Activated T-helper 17 cell treated with anti-CD3 and anti-CD28 coated beads, Interleukin-2, amount 50 U/mL, for 72 hours (primary cell): ENCODE measurements around the gene ADGRL4. TPM values are rescaled to one million over a fixed set of nuclear protein-coding genes. Genes with fewer than 3 reads are reported as not detected.
A peak's percentile ranks its signal among the peaks of the same experiment; 100 is the strongest.

Experiments used
- ATAC-seq: fragments of 150-1000 bp; cut with Tn5 transposase; replicated peaks from 2 replicates; pipeline ENCODE4 v1.10.0; 2021; ENCODE audit warnings: mild to moderate bottlenecking, moderate library complexity
- H3K27ac Mint-ChIP-seq: one replicate; pipeline ENCODE4 v1.8.0; 2022; ENCODE audit warnings: mixed read lengths
- H3K27me3 Mint-ChIP-seq: one replicate; pipeline ENCODE4 v1.8.0; 2022; ENCODE audit warnings: mixed read lengths
- H3K36me3 Mint-ChIP-seq: one replicate; pipeline ENCODE4 v1.8.0; 2022; ENCODE audit warnings: low read depth, mild to moderate bottlenecking, mixed read lengths
- H3K4me1 Mint-ChIP-seq: one replicate; pipeline ENCODE4 v1.8.0; 2022; ENCODE audit warnings: mixed read lengths
- H3K4me3 Mint-ChIP-seq: one replicate; pipeline ENCODE4 v1.8.0; 2022; ENCODE audit warnings: mild to moderate bottlenecking, mixed read lengths
- H3K9me3 Mint-ChIP-seq: one replicate; pipeline ENCODE4 v1.8.0; 2022; ENCODE audit warnings: mixed read lengths
- total RNA-seq, 2 donors: library from RNA; stranded (reverse); gene quantifications; one replicate each; pipeline ENCODE4 v1.2.3, GENCODE V29; 2022

Gene ADGRL4
- total RNA-seq: not detected

DNA sequence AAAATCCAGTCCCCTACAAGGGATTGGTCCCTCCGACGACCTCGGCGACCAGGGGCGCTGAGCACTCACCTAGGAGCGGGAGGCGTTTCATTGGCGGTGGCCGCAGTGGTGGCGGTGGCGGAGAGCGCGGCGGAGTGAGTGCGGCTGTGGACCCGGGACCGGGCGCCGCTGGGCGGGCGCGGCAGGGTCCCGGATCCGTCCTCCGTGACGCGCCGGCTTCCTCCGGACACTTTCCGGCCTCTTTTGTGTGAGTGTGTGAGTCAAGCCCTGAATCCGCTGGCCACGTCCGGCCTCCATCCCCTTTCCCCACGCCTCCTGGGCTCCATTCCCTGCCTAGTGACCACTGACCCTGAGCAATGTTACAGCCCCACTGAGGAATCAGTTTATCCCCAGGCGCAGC is at the start of gene ADGRL4:
Gene ADGRL4 (minus strand): TSS at position 167 of the 400 bp plus-strand sequence. CDS start 76 bp downstream, at position 91.
- no peaks in the 10 kb centered on the region for H3K27me3 Mint-ChIP-seq
- H3K27ac Mint-ChIP-seq: no peak within 1 kb of the TSS
- H3K4me3 Mint-ChIP-seq: no peak within 1 kb of the TSS
- H3K4me1 Mint-ChIP-seq: no peaks in the 10 kb centered on the region
- no peaks in the 10 kb centered on the region for H3K9me3 Mint-ChIP-seq
- no peaks in the 10 kb centered on the region for H3K36me3 Mint-ChIP-seq
- no peak for ATAC-seq

GRCh38 chr1:79055856-79056255 is 49.3 kb upstream of the ADGRL4 start:
- Mint-ChIP-seq H3K27me3 (no peaks in the 10 kb centered on the region), H3K36me3 (no peaks in the 10 kb centered on the region), H3K4me1 (no peaks in the 10 kb centered on the region), H3K27ac (no peak overlapping the region), H3K4me3 (no peak overlapping the region), H3K9me3 (peaks cover 4% of the 10 kb centered on the region)
- no peak for ATAC-seq

DNA sequence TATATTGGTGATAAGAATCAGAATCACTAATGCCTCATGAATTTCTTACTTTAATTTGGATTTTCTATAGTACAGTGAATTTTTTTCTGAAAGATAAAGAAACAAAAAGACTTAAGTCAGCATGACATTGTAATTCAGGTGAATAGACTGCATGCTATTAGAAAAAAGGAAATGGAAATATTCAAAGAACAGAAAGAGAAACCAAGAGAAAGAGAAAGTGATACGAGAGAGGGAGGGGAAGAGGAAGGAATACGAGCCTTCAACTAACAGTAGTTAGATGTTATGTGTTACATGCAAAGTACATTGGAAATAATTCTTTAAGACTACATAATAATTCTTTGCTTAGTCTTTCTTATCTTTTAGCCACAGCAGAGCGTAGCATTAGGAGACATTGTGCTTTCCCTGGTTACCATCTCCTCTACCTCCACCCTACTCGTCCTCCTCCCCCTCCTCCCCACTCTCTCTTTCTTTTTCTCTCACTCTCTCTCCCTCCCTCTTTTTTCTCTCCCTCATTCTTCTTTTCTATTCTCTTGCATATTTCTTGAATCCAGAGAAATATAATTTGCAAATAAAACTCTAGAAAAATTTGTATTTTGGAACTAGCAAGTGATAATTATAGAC is 46.4 kb upstream of the ADGRL4 start:
- Mint-ChIP-seq H3K27ac (no peak overlapping the region), H3K4me3 (peak overlapping the region; percentile 44), H3K27me3 (no peaks in the 10 kb centered on the region), H3K36me3 (no peaks in the 10 kb centered on the region), H3K9me3 (peaks cover 4% of the 10 kb centered on the region), H3K4me1 (no peaks in the 10 kb centered on the region)
- ATAC-seq: no peak

- H3K27ac Mint-ChIP-seq: no peak overlapping the region
- no peaks in the 10 kb centered on the region for H3K27me3 Mint-ChIP-seq
- no peak for ATAC-seq
- no peaks in the 10 kb centered on the region for H3K36me3 Mint-ChIP-seq
- H3K4me1 Mint-ChIP-seq: no peaks in the 10 kb centered on the region
- H3K9me3 Mint-ChIP-seq: peaks cover 4% of the 10 kb centered on the region
- H3K4me3 Mint-ChIP-seq: no peak overlapping the region
Observed at GRCh38 chr1:79044974-79045650, 38.6 kb upstream of the ADGRL4 start.

DNA sequence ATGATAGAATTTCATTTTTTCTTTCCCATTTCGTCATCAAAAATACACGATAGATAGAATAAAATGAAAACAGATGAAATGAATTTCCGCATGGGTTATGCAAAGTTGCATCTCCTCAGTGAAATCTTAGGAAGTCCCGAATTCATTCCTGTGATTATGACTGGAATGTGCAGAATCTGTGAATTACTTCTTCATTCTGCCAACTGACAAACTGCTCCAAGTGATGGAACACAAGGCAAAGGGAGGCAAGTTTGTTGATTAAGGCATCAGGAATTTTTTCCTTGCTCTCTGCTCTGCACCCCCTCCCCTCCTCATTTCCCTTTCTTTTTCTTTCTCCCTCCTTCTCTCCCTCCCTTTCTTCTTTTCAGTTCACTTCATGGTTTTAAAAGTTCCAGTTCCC is 37.0 kb upstream of the ADGRL4 start:
- H3K27me3 Mint-ChIP-seq: no peaks in the 10 kb centered on the region
- no peak for ATAC-seq
- peaks cover 7% of the 10 kb centered on the region for H3K9me3 Mint-ChIP-seq
- no peaks in the 10 kb centered on the region for H3K4me1 Mint-ChIP-seq
- H3K27ac Mint-ChIP-seq: no peak overlapping the region
- no peaks in the 10 kb centered on the region for H3K36me3 Mint-ChIP-seq
- no peak overlapping the region for H3K4me3 Mint-ChIP-seq

GRCh38 chr1:79042539-79042938 is 36.0 kb upstream of the ADGRL4 start:
- Mint-ChIP-seq H3K4me1 (no peaks in the 10 kb centered on the region), H3K36me3 (no peaks in the 10 kb centered on the region), H3K27me3 (no peaks in the 10 kb centered on the region), H3K4me3 (no peak overlapping the region), H3K27ac (no peak overlapping the region), H3K9me3 (peaks cover 7% of the 10 kb centered on the region)
- no peak for ATAC-seq

DNA sequence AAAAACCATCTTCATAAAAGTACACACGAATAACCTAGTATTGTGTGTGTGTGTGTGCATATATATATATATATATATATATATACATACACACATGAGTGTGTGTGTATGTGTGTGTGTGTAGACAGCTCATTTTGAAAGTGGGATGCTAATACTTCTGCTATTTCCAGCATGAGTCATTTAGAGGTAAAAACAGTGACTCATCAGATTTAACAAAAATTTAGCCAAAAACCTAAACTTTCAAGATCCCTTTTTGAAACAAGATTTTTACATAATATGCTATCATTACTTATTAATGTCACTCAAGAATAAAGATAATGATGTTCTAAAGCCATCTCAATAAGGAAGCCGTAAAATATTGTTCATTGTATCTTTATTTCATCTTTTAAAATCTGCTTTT is 35.6 kb upstream of the ADGRL4 start:
- peaks cover 7% of the 10 kb centered on the region for H3K9me3 Mint-ChIP-seq
- no peaks in the 10 kb centered on the region for H3K36me3 Mint-ChIP-seq
- no peaks in the 10 kb centered on the region for H3K4me1 Mint-ChIP-seq
- ATAC-seq: no peak
- no peaks in the 10 kb centered on the region for H3K27me3 Mint-ChIP-seq
- H3K27ac Mint-ChIP-seq: no peak overlapping the region
- H3K4me3 Mint-ChIP-seq: no peak overlapping the region

DNA sequence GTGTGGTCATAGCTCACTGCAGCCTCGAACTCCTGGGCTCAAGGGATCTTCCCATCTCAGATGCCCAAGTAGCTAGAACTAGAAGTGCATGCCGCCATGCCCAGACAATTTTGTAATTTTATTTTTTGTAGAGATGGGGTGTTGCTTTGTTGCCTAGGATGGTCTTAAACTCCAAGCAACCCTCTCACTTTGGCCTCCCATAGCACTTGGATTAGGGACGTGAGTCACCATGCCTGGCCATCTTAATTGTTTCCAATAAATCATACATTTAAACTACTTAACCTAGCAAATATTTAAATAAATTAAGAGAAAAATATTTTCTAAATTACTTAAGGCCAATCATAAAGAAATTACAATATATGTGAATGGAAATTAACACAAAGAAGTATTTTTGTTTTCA is 35.1 kb upstream of the ADGRL4 start:
- ATAC-seq: no peak
- Mint-ChIP-seq H3K27ac (no peak overlapping the region), H3K4me1 (no peaks in the 10 kb centered on the region), H3K36me3 (no peaks in the 10 kb centered on the region), H3K27me3 (no peaks in the 10 kb centered on the region), H3K9me3 (peaks cover 7% of the 10 kb centered on the region), H3K4me3 (no peak overlapping the region)

GRCh38 chr1:79040424-79041082 is 34.0 kb upstream of the ADGRL4 start:
- ATAC-seq: peak; percentile 84
- no peaks in the 10 kb centered on the region for H3K36me3 Mint-ChIP-seq
- H3K4me3 Mint-ChIP-seq: no peak overlapping the region
- peak overlapping the region; percentile 3 for H3K27ac Mint-ChIP-seq
- H3K4me1 Mint-ChIP-seq: no peaks in the 10 kb centered on the region
- peaks cover 12% of the 10 kb centered on the region for H3K9me3 Mint-ChIP-seq
- H3K27me3 Mint-ChIP-seq: no peaks in the 10 kb centered on the region

DNA sequence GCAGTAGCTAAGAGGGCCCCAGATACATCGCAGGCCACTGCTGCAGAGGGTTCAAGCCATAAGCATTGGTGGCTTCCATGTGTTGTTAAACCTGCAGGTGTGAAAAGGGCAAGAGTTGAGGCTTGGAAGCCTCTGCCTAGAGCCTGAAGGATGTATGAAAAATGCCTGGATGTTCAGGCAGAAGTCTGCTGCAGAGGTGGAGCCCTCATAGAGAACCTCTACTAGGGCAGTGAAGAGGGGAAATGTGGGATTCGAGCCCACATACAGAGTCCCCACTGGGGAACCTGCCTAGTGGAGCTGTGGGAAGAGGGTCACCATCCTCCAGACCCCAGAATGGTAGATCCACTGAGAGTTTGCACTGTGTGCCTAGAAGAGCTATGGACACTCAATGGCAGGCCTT is 30.6 kb upstream of the ADGRL4 start:
- Mint-ChIP-seq H3K4me1 (no peaks in the 10 kb centered on the region), H3K9me3 (peaks cover 9% of the 10 kb centered on the region), H3K27me3 (no peaks in the 10 kb centered on the region), H3K4me3 (no peak overlapping the region), H3K36me3 (no peaks in the 10 kb centered on the region), H3K27ac (no peak overlapping the region)
- ATAC-seq: no peak

GRCh38 chr1:79012500-79012899 is 6.0 kb upstream of the ADGRL4 start:
- H3K27ac Mint-ChIP-seq: no peak overlapping the region
- H3K4me1 Mint-ChIP-seq: no peaks in the 10 kb centered on the region
- H3K36me3 Mint-ChIP-seq: no peaks in the 10 kb centered on the region
- H3K4me3 Mint-ChIP-seq: no peak overlapping the region
- no peaks in the 10 kb centered on the region for H3K27me3 Mint-ChIP-seq
- H3K9me3 Mint-ChIP-seq: no peaks in the 10 kb centered on the region
- ATAC-seq: no peak

GRCh38 chr1:79010589-79010988 is 4.1 kb upstream of the ADGRL4 start:
- Mint-ChIP-seq H3K4me3 (no peak overlapping the region), H3K4me1 (no peaks in the 10 kb centered on the region), H3K27ac (no peak overlapping the region), H3K9me3 (no peaks in the 10 kb centered on the region), H3K36me3 (no peaks in the 10 kb centered on the region), H3K27me3 (no peaks in the 10 kb centered on the region)
- ATAC-seq: no peak

DNA sequence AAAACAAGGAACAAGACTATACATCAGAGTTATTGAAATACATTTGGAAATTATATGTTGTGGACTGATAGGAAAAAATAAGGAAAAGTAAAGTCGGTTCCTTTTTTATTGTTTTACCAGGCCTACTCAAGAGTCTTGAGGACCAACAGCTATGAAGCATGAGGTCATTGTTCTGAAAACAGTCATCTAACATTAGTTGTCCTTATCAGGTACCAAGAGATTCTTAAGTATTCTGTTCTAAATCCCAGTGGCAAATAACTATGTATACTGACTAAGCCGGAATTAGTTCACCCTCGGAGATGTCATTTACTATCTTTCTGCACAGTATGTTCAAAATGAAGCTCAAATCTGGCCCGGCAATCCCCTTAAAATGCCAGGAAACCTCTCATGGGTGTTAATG is 585 bp downstream of the ADGRL4 start:
- H3K27me3 Mint-ChIP-seq: no peaks in the 10 kb centered on the region
- no peaks in the 10 kb centered on the region for H3K9me3 Mint-ChIP-seq
- no peak for ATAC-seq
- no peak overlapping the region for H3K27ac Mint-ChIP-seq
- no peaks in the 10 kb centered on the region for H3K4me1 Mint-ChIP-seq
- no peaks in the 10 kb centered on the region for H3K36me3 Mint-ChIP-seq
- no peak overlapping the region for H3K4me3 Mint-ChIP-seq

DNA sequence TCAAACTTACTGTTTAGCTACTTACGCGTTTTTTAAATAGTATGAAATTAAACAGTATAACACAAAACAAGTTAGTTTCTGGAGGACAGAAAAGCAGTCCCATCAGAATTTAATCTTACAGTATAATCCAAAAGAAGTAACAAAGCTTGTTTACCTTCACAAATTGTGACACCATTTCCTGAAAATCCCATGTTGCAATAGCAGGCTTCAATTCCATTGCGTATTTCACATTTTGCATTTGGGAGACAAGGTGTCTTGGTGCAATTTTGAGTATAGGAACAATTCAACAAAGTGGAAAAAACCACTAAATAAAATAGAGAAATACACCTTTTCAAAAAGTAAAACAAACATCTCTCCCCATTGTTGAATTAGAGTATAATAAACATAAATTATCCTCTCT is 1.6 kb downstream of the ADGRL4 start:
- H3K27ac Mint-ChIP-seq: no peak overlapping the region
- H3K9me3 Mint-ChIP-seq: no peaks in the 10 kb centered on the region
- H3K4me3 Mint-ChIP-seq: no peak overlapping the region
- no peaks in the 10 kb centered on the region for H3K4me1 Mint-ChIP-seq
- H3K36me3 Mint-ChIP-seq: no peaks in the 10 kb centered on the region
- no peak for ATAC-seq
- no peaks in the 10 kb centered on the region for H3K27me3 Mint-ChIP-seq

- Mint-ChIP-seq H3K27me3 (no peaks in the 10 kb centered on the region), H3K4me3 (no peak overlapping the region), H3K9me3 (no peaks in the 10 kb centered on the region), H3K36me3 (no peaks in the 10 kb centered on the region), H3K4me1 (no peaks in the 10 kb centered on the region), H3K27ac (no peak overlapping the region)
- no peak for ATAC-seq
Observed at GRCh38 chr1:78996791-78997190, 9.7 kb downstream of the ADGRL4 start.
